H9 (cell line): ENCODE data around the gene TLR8. TPM values are rescaled to one million over a fixed set of nuclear protein-coding genes. Genes with fewer than 3 reads are reported as not detected.

Experiments used
- DNase-seq: peaks from one replicate; pipeline ENCODE4 v3.0.0-alpha.2; 2017
- H2AFZ ChIP-seq: one replicate; pipeline ENCODE4 v1.6.1; 2013; ENCODE audit warnings: mild to moderate bottlenecking, low read length, control low read depth, moderate library complexity
- H2AK5ac ChIP-seq: 2 replicates; pipeline ENCODE4 v1.6.1; 2013; ENCODE audit warnings: low read length, control low read depth, mixed read lengths; ENCODE audit not compliant: insufficient read length
- H2BK120ac ChIP-seq: one replicate; pipeline ENCODE4 v1.6.1; 2013; ENCODE audit warnings: low read depth, mild to moderate bottlenecking, low read length, control low read depth, inconsistent platforms; ENCODE audit not compliant: poor library complexity, severe bottlenecking
- H2BK12ac ChIP-seq: 2 replicates; pipeline ENCODE4 v1.6.1; 2013; ENCODE audit warnings: low read length, control low read depth, mixed read lengths, low read depth; ENCODE audit not compliant: insufficient read length
- H2BK15ac ChIP-seq: 2 replicates; pipeline ENCODE4 v1.6.1; 2013; ENCODE audit warnings: low read depth, low read length, control low read depth
- H2BK20ac ChIP-seq: one replicate; pipeline ENCODE4 v1.6.1; 2013; ENCODE audit warnings: low read depth, mild to moderate bottlenecking, low read length, control low read depth, inconsistent platforms; ENCODE audit not compliant: poor library complexity, severe bottlenecking
- H2BK5ac ChIP-seq: 2 replicates; pipeline ENCODE4 v1.6.1; 2013; ENCODE audit warnings: low read length, control low read depth, mixed read lengths; ENCODE audit not compliant: insufficient read length
- H3K14ac ChIP-seq: 2 replicates; pipeline ENCODE4 v1.6.1; 2013; ENCODE audit warnings: low read length, control low read depth; ENCODE audit not compliant: insufficient read depth
- H3K18ac ChIP-seq: 2 replicates; pipeline ENCODE4 v1.6.1; 2013; ENCODE audit warnings: low read depth, mild to moderate bottlenecking, mixed read lengths, low read length, control low read depth; ENCODE audit not compliant: insufficient read length
- H3K23ac ChIP-seq: 2 replicates; pipeline ENCODE4 v1.6.1; 2013; ENCODE audit warnings: low read length, control low read depth, mixed read lengths, low read depth; ENCODE audit not compliant: insufficient read length
- H3K23me2 ChIP-seq: 2 replicates; pipeline ENCODE4 v1.6.1; 2013; ENCODE audit warnings: low read depth, mild to moderate bottlenecking, mixed read lengths, low read length, control low read depth; ENCODE audit not compliant: insufficient read length, poor library complexity, severe bottlenecking
- H3K27ac ChIP-seq: 2 replicates; pipeline ENCODE4 v1.5.1; 2013; ENCODE audit warnings: low read length, control low read depth, mixed read lengths, low read depth; ENCODE audit not compliant: insufficient read length
- H3K27me3 ChIP-seq: 2 replicates; pipeline ENCODE4 v1.6.1; 2013; ENCODE audit warnings: low read length, control low read depth, inconsistent platforms; ENCODE audit not compliant: insufficient read depth
- H3K4ac ChIP-seq: 2 replicates; pipeline ENCODE4 v1.6.1; 2013; ENCODE audit warnings: low read depth, mild to moderate bottlenecking, control low read depth, inconsistent platforms, low read length, moderate library complexity
- H3K4me1 ChIP-seq: 2 replicates; pipeline ENCODE4 v1.6.1; 2013; ENCODE audit warnings: low read length, control low read depth, inconsistent platforms; ENCODE audit not compliant: insufficient read depth
- H3K4me2 ChIP-seq: 2 replicates; pipeline ENCODE4 v1.6.1; 2013; ENCODE audit warnings: low read length, control low read depth, mixed read lengths; ENCODE audit not compliant: insufficient read length, insufficient read depth
- H3K56ac ChIP-seq: 2 replicates; pipeline ENCODE4 v1.6.1; 2013; ENCODE audit warnings: low read depth, mild to moderate bottlenecking, mixed read lengths, low read length, control low read depth; ENCODE audit not compliant: insufficient read length
- H3K79me1 ChIP-seq: 2 replicates; pipeline ENCODE4 v1.6.1; 2013; ENCODE audit warnings: low read depth, mild to moderate bottlenecking, moderate library complexity, low read length, control low read depth, inconsistent platforms; ENCODE audit not compliant: insufficient read depth, poor library complexity, severe bottlenecking
- H3K79me2 ChIP-seq: 2 replicates; pipeline ENCODE4 v1.6.1; 2013; ENCODE audit warnings: low read length, control low read depth, inconsistent platforms; ENCODE audit not compliant: insufficient read depth
- H3K9ac ChIP-seq: 2 replicates; pipeline ENCODE4 v1.6.1; 2013; ENCODE audit warnings: low read length, control low read depth, mixed read lengths; ENCODE audit not compliant: insufficient read length; ENCODE audit errors: extremely low read depth
- H3K9me3 ChIP-seq: one replicate; pipeline ENCODE4 v1.6.1; 2013; ENCODE audit warnings: low read depth, low read length, inconsistent platforms; ENCODE audit not compliant: control insufficient read depth
- H3T11ph ChIP-seq: one replicate; pipeline ENCODE4 v1.6.1; 2013; ENCODE audit warnings: mild to moderate bottlenecking, low read length, control low read depth, inconsistent platforms
- H4K20me1 ChIP-seq: one replicate; pipeline ENCODE4 v1.6.1; 2013; ENCODE audit not compliant: control insufficient read depth, insufficient read length, insufficient read depth
- H4K5ac ChIP-seq: 2 replicates; pipeline ENCODE4 v1.6.1; 2013; ENCODE audit warnings: low read depth, mild to moderate bottlenecking, mixed read lengths, low read length, control low read depth; ENCODE audit not compliant: insufficient read length
- H4K8ac ChIP-seq: replicated peaks from 2 replicates; pipeline ENCODE4 v1.6.1; 2013; ENCODE audit warnings: low read length, control low read depth, mixed read lengths, low read depth; ENCODE audit not compliant: insufficient read length
- H4K91ac ChIP-seq: 2 replicates; pipeline ENCODE4 v1.6.1; 2013; ENCODE audit warnings: low read depth, mild to moderate bottlenecking, moderate library complexity, mixed read lengths, low read length, control low read depth; ENCODE audit not compliant: insufficient read length
- H3K27ac Mint-ChIP-seq, 3 experiments: 2 replicates in 2 of 3; 3 replicates in 1 of 3; pipeline ENCODE4 v1.8.0; 2020 to 2021; ENCODE audit warnings: mixed read lengths in 3 of 3, mild to moderate bottlenecking in 1 of 3, moderate library complexity in 1 of 3
- H3K27me3 Mint-ChIP-seq: 2 replicates; pipeline ENCODE4 v1.8.0; 2021; ENCODE audit warnings: low read depth, mild to moderate bottlenecking, moderate library complexity, mixed read lengths
- H3K36me3 Mint-ChIP-seq, 3 experiments: 2 replicates in 2 of 3; 3 replicates in 1 of 3; pipeline ENCODE4 v1.8.0; 2020 to 2021; ENCODE audit warnings: low read depth in 3 of 3, mixed read lengths in 3 of 3; ENCODE audit not compliant: insufficient read depth in 1 of 3
- H3K4me1 Mint-ChIP-seq, 2 experiments: 2 replicates each; pipeline ENCODE4 v1.8.0; 2020; ENCODE audit warnings: mixed read lengths in 2 of 2
- H3K4me3 Mint-ChIP-seq, 2 experiments: 2 replicates in 1 of 2; 3 replicates in 1 of 2; pipeline ENCODE4 v1.8.0; 2020 to 2021; ENCODE audit warnings: mild to moderate bottlenecking in 2 of 2, mixed read lengths in 2 of 2, moderate library complexity in 1 of 2
- H3K9me3 Mint-ChIP-seq, 2 experiments: 2 replicates in 1 of 2; 3 replicates in 1 of 2; pipeline ENCODE4 v1.8.0; 2020; ENCODE audit warnings: mild to moderate bottlenecking in 2 of 2, mixed read lengths in 2 of 2, moderate library complexity in 1 of 2
- CTCF ChIP-seq: fragments of 200-600 bp; sonication (generic); conservative IDR thresholded peaks from 3 replicates; pipeline ENCODE4 v1.8.0; 2021; ENCODE audit warnings: antibody characterized with exemption, mild to moderate bottlenecking
- WGBS: extraction: QIAGEN DNeasy Blood & Tissue Kit; methylation state at CpG from one replicate; pipeline ENCODE4 v1.1.7; 2013; ENCODE audit warnings: missing lambda C conversion rate, low lambda C conversion rate, mixed read lengths; ENCODE audit not compliant: insufficient read length; ENCODE audit errors: extremely low coverage; 5-methylcytosine and 5-hydroxymethylcytosine counted together
- total RNA-seq: library from RNA; stranded (reverse); gene quantifications from 2 replicates; pipeline ENCODE4 v1.2.1, GENCODE V29; 2021

TLR8 gene
- total RNA-seq, 1 experiment from 2014 or later = not detected

GRCh38 chrX:12881914-12882313 lies 24.5 kb upstream of the TLR8 start:
- H2BK5ac ChIP-seq = no peak overlapping the region
- no peaks in the 10 kb centered on the region for H4K20me1 ChIP-seq
- no peak overlapping the region for H2AK5ac ChIP-seq
- no peak overlapping the region for H2AFZ ChIP-seq
- H2BK20ac ChIP-seq = no peak overlapping the region
- Mint-ChIP-seq H3K27ac (no peak overlapping the region), H3K4me1 (no peaks in the 10 kb centered on the region), H3K36me3 (no peaks in the 10 kb centered on the region; a peak in 2 of 7 replicates), H3K27me3 (no peaks in the 10 kb centered on the region), H3K4me3 (no peak overlapping the region), H3K9me3 (peaks cover 51 to 57% of the 10 kb centered on the region in 2 experiments)
- WGBS = no CpG with 5 or more reads among the region's 2 CpGs
- no peak overlapping the region for H2BK12ac ChIP-seq
- no peak overlapping the region for H3K4ac ChIP-seq
- no peak overlapping the region for H4K5ac ChIP-seq
- no peak overlapping the region for H3K23ac ChIP-seq
- no peak overlapping the region for H3K18ac ChIP-seq
- no peak overlapping the region for H3T11ph ChIP-seq
- H2BK120ac ChIP-seq = no peak overlapping the region
- H4K91ac ChIP-seq = no peak overlapping the region
- no peaks in the 10 kb centered on the region for H3K4me1 ChIP-seq
- peaks cover 5% of the 10 kb centered on the region for H3K9me3 ChIP-seq
- DNase-seq = no peak
- H2BK15ac ChIP-seq = no peak overlapping the region
- no peaks in the 10 kb centered on the region for H3K23me2 ChIP-seq
- no peak overlapping the region for H3K56ac ChIP-seq
- H3K4me2 ChIP-seq = no peak overlapping the region
- no peak overlapping the region for H3K14ac ChIP-seq
- no peaks in the 10 kb centered on the region for H3K79me2 ChIP-seq
- no peak for TF ChIP-seq CTCF
- no peak overlapping the region for H4K8ac ChIP-seq
- H3K27ac ChIP-seq = no peak overlapping the region
- H3K79me1 ChIP-seq = no peaks in the 10 kb centered on the region
- H3K9ac ChIP-seq = no peak overlapping the region
- no peaks in the 10 kb centered on the region; the same call in 1 of the 2 replicates for H3K27me3 ChIP-seq
